HG03108 (cell line): ENCODE results near the gene LDHA.
A peak's percentile ranks its signal among the peaks of the same experiment; 100 is the strongest.
"Not testable (repeated sequence)": the region's sequence is repeated elsewhere in the genome, so short reads cannot be mapped to it uniquely, and the experiment has no call there.

ENCODE experiments used
- ATAC-seq: cut with Tn5 transposase; IDR thresholded peaks from one replicate; pipeline ENCODE4 v1.9.1; 2021; ENCODE audit warnings: moderate library complexity; ENCODE audit not compliant: unreplicated experiment

LDHA gene

DNA sequence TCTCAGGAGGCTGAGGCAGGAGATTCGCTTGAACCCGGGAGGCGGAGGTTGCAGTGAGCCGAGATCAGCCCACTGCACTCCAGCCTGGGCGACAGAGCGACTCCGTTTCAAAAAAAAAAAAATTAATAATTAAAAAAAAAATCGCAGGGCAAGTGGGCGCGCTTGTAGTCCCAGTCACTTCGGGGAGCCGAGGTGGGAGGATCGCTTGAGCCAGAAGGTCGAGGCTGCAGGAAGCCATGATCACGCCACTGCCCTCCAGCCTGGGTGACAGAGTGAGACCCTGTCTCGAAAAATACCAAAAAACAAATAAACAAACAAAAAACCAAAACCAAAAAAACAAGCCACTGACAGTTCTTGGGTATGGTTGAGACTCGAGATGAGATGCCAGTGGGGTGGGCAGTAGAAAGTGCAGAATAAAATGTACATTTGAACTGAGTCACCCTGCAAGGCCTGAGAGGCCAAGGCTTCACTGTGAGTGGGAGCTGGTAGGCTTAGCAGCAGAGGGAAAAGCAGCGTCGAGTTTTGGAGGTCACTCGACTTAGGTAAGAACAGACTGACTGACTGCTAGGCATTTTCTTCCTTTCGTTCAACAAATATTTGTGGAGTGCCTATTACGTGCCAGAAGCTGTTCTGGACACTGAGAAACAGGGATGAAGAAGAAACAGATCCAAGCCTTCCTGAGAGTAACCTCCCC lies 635 bp upstream of the LDHA start:
- ATAC-seq: no peak

DNA sequence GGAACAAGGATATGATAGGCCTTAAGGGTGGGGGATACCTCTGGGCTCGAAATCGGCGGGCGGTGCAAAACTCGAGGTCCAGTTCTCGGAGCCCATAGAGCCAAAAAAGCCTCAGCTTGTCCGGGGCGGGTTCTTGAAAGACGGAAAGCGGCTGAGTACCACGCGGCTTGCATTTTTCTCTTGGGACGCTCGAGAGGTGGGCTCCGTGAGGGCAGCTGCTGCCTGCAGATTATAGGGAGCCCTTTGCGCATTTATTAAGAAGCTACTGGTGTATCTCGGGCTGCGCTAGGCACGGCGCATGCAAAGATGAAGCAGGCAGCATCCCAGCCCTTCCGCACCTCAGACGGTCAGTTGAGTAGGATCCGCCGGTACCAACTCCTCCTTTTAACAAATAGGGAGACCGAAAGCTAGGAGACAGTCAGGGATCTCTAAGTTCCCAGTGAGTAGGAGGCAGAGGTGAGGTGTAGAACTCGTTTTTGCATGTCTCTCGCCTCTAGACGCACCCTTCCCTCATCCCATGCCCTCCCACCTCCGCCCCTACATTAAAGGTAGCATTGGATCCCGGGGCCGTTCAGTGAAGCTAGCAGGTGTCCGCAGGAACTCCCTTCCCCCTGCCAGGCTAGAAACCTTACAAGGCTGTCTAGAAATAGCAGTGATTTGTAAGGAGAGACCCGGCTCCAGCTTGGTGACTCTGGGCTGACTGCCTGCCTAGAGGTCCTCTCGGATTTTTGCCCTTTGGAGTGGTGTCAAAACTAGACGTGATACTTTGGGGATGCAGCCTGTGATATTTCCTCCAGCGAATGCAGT lies 768 bp downstream of the LDHA start:
- no peak for ATAC-seq

DNA sequence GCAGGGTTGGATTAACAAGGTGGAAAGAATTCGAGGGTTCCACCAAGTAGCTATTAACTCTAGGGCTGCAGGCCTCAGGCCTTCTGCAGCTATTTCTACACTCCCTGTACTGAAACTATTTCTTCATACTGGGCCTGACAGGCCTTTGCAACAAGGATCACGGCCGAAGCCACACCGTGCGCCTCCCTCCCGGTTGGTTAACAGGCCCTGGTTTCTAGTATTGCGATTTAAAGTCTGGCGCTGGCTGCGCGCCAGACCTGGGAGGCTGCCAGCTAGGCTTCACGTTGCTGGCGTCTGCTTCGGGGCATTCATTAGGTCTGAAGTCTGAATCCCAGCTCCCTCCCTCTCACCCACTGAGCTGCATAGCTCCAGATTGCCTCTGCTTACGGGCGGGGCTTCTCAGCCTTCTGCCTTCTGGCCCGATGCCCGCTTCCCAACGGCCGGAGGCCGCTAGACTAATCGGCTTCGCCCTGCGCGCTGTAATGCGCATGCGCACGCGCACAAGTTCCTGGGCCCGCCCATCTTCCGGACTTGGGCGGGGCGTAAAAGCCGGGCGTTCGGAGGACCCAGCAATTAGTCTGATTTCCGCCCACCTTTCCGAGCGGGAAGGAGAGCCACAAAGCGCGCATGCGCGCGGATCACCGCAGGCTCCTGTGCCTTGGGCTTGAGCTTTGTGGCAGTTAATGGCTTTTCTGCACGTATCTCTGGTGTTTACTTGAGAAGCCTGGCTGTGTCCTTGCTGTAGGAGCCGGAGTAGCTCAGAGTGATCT lies 1.6 kb downstream of the LDHA start:
- peak; percentile 62 for ATAC-seq

DNA sequence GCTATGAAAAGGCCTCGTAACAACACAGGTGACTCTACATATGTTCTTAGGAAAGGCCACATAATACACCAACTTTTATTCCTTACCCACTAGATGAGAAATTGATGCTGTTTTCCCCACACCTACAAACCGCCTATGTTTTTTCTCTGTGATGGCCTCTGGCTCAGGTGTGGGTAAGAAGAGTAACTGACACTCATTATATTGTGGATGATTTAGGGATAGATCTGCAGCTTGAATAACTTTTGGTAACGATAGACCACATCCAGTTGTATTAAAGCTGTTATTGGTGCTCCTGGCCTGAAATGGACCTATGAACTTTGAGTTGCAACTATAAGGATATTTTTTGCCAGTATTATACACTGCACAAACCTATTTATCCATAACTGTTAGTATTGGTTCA lies 3.6 kb downstream of the LDHA start:
- no peak for ATAC-seq

DNA sequence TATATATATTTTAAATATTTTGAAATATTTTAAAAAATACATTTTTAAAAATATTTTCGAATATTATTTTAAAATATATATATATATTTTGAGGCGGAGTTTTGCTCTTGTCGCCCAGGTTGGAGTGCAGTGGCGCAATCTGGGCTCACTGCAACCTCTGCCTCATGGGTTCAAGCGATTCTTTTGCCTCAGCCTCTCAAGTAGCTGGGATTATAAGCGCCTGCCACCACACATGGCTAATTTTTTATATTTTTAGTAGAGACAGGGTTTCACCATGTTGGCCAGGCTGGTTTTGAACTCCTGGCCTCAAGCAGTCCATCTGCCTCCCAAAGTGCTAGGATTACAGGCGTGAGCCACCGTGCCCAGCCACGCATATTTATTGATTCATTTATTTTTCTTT lies 6.7 kb downstream of the LDHA start:
- not testable (repeated sequence) for ATAC-seq

DNA sequence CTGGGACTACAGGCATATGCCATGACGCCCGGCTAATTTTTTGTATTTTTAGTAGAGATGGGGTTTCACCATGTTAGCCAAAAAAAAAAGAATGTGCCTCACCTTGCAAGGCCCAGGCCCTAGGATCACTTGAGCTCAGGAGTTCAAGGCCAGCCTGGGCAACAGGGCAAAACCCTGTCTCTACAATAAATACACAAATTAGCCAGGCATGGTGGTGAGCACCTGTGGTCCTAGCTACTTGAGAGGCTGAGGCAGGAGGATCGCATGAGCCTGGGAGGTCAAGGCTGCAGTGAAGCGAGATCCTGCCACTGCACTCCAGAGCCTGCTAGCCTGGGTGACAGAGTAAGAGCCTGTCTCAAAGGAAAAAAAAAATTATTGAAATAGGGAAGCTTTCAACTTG lies 9.7 kb downstream of the LDHA start:
- ATAC-seq: no peak

DNA sequence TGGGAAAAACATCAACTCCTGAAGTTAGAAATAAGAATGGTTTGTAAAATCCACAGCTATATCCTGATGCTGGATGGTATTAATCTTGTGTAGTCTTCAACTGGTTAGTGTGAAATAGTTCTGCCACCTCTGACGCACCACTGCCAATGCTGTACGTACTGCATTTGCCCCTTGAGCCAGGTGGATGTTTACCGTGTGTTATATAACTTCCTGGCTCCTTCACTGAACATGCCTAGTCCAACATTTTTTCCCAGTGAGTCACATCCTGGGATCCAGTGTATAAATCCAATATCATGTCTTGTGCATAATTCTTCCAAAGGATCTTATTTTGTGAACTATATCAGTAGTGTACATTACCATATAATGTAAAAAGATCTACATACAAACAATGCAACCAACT lies 13.0 kb downstream of the LDHA start:
- not testable (repeated sequence) for ATAC-seq

DNA sequence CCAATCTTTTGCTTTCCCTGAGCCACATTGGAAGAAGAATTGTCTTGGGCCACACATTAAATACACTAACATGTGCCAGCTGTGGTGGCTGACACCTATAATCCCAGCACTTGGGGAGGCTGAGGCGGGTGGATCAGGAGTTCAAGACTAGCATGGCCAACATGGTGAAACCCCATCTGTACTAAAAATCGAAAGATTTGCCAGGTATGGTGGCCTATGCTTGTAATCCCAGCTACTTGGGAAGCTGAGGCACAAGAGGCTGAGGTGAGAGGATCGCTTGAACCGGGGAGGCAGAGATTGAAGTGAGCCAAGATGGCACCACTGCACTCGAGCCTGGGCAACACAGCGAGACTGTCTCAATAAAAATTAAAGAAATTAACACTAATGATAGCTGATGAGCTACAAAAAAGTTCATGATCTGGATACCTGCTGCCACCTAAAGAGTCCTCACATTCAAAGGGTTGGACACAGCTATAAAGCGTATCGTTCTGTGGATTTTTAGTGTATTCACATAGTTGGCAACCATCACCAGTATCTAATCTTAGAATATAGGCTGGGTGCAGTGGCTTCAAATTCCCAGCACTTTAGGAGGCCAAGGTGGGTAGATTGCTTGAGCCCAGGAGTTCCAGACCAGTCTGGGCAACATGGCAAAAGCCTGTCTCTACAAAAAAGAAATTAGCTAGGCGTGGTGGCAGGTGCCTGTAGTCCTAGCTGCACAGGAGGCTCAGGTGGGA lies 14.4 kb downstream of the LDHA start:
- no peak for ATAC-seq

DNA sequence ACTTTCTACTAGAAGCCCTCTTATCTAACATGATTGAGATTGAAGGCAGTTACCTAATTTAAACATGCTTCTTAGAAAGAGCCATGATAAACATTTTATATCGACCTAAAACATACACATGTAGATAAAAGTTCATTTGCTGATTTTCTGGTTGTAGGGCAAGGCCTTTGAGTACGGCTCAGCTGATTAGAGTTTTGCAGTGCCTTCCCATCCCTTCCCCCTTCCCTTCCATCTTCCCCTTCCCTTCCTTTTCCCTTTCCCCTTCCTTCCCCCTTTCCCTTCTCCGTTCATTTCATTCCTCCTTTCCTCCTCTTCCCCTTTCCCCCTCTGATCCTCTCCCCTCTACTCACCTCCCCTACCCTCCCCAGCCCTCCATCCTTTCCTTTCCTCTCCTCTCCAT lies 22.1 kb downstream of the LDHA start:
- no peak for ATAC-seq

DNA sequence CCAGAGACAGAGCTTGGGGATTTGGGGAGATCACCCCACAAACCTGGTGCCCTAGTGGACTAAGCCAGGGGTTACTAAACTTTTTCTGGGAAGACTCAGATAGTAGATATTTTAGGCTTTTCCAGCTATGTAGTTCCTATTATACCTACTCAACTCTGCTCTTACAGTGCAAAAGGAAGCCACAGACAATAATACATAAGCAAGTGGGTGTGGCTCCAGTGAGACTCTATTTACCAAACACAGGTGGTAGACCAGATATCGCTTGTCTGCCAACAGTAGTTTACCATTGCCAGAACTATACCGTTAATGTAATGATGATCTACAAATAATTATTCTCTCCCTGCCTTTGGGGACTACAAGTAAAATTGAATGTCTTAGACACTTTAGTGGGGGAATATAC lies 24.7 kb downstream of the LDHA start:
- ATAC-seq: no peak

DNA sequence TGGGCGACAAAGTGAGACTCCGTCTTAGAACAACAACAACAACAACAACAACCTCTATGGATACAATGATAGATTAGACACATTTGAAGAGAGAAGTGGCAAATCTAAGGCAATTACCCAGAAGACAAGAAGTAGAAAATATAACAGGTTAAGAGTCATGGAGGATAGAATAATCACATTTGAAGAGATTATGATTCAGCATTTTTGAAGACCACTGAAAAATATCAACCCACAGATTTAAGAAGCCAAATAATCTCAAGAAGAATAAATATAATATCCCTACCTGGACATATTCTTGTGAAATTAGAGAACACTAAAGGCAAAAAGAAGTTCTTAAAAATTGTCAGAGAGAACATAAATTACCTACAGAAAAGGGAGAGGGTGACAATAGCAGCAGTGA lies 25.7 kb downstream of the LDHA start:
- no peak for ATAC-seq

DNA sequence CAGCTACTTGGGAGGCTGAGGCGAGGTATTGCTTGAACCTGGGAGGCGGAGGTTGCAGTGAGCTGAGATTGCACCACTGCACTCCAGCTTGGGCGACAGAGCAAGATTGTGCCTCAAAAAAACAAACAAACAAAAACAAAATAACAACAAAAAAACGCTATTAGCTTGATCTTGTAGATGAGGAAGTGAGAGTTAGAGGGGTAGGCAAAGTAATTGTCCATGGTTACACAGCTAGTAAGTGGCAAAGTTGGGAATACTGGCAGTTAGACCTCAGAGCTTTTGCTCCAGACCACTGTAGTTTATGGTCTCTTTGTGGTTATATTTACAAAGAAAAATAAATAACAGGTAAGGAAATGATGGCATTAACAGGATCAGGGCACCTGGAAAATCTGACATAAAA lies 32.9 kb downstream of the LDHA start:
- no peak for ATAC-seq

DNA sequence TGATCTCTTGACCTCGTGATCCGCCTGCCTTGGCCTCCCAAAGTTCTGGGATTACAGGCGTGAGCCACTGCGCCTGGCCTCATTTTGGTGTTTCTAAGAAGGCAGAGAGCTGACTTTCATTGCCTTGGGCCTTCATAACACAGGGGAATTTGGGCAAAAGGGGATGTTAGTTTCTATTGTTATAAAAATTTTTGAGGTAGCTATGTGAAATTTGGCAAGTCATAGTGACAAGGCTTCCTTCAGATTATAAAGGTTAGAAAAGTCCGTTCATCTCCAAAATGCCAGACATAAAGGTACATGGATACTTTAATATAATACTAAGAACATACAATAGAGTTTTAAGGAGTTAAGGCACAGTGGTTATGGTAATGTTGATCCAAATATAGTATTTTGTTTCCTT lies 35.0 kb downstream of the LDHA start:
- ATAC-seq: no peak

DNA sequence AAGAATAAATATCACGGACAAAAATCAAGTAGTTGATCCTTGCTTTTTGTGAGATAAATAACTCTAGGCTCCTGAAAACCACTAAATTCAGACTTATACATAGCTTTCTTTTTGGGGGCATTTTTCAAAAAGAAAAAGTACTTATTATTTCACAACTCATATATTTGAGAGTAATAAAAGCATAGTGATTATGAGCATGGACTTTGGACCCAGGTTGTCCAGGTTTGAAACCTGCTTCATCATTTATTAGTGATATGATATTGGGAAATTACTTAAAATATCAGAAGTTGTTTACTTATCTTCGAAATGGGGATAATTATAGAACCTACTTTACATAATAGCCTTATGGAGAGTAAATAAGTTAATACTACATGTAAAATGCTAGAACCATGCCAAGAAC lies 44.3 kb downstream of the LDHA start:
- ATAC-seq: no peak

DNA sequence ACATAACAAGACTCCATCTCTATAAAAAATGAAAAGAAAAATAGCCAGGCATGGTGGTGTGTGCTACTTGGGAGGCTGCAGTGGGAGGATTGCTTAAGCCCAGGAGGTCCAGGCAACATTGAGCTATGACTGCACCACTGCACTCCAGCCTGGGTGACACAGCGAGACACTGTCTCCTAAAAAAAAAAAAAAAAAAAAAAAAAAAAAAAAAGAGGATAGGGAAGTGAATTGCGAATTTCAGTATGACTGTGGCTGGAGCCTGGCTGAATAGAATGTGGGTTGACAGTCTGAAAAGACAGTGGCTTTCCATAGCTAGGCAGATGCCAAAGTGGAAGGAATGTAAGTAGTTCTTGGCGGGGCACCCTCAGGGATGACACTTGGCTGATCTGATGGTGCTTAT lies 54.9 kb downstream of the LDHA start:
- no peak for ATAC-seq

DNA sequence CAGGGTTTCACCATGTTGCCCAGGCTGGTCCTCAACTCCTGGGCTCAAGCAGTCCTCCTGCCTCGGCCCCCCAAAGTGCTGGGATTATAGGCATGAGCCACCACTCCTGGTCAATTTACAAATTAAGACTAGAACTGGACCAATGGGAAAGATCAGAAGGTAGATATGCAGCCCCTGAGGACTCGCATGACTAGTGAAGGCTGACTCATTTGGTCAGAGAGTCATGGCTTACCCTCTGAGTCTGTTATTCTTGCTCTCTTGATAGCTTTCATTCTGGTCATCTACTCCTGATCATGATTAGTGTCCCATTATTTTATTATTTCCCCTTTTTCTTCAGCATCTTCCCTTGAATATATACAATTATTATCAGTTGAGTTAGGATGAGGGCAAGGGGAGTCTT lies 58.6 kb downstream of the LDHA start:
- ATAC-seq: no peak

DNA sequence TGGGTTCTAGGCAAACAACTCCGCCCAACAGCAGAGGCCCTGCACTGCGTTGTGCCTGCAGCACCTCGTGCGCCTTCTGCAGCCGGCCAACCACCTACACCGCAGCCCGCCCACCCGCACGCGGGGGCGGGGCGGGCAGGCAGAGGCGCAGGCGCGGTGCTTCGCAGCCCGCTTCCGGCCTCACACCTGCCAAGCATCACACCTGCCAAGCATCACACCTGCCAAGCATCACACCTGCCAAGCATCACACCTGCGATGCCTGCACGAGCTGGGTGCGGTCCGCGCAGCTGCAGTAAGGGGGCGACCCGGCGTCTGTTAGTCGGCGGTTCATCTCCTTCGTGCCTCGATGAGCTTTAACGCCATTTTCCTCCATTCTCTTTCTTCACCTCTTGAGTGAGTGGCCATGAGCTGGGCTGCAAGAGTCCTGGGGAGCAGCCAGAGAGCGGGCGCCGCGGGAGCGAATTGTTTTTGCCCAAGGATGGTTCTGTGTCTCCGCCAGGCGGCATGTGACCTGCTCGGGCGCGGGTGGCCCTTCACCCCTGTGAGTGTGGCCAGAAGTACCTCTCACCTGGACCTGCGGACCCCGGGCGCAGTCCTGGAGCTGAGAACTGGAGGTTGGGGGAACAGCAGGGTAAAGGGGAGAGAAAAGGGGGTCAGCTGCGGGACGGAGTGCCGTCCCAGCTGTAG lies 61.5 kb downstream of the LDHA start, which contains the start of gene LDHAL6A:
LDHAL6A (plus strand) TSS at position 171 of the 687 bp plus-strand sequence. CDS start 825 bp downstream, outside the sequence.
- ATAC-seq: no peak

DNA sequence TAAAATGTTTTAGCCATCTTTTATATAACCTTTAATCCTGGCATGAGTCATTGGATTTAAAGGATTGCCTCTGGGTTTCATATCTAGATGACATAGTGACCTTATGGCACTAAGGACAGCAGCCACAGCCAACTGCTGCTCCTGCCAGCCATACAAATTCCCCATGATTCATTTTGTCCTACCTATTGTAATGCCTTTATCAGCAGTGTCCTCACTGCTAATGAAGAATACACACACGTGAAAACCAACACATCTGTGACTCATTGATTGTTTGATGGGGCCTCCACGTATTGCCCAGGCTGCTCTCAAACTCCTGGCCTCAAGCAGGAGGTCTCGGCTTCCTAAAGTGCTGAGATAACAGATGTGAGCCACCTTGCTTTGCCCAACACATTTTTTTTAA lies 63.1 kb downstream of the LDHA start:
- no peak for ATAC-seq
